ENCODE measurements around the gene ING3. TPM values are rescaled to one million over a fixed set of nuclear protein-coding genes. Genes with fewer than 3 reads are reported as not detected.

Gene ING3
- total and polyA plus RNA-seq, 9 of the 15 experiments (the other 6 are each of a cell fraction or from before 2014, with no cell fraction given), result 22.8 to 233 (median 50.4) TPM

Small RNAs within 50 kb of the gene (small RNA-seq; reads per million reads assigned to genes)
- gene RNA5SP240, result not detected

Other genes starting within 250 kb of the ING3 start
- 0.37 and 0.41 TPM in 2 replicates for gene TSPAN12, start 92.6 kb upstream of the ING3 start, total RNA-seq (2014; rRNA removed)
- 0.29 and 0.32 TPM in 2 replicates for gene TSPAN12, start 92.6 kb upstream of the ING3 start, total RNA-seq (2014; rRNA removed; fragmentation: Illumina TruSeq; extraction: Trizol)
- gene TSPAN12, start 92.6 kb upstream of the ING3 start, total RNA-seq (2015; rRNA removed; fragmentation: Illumina TruSeq; extraction: Trizol), result 0.23 and 0.29 TPM in 2 replicates
- gene TSPAN12, start 92.6 kb upstream of the ING3 start, total RNA-seq (2021), result 0.51 and 1.1 TPM in 2 replicates
- gene TSPAN12, start 92.6 kb upstream of the ING3 start, polyA plus RNA-seq (2011; rRNA removed), result 0.14 and 0.42 TPM in 2 replicates
- 0.25 and 0.64 TPM in 2 replicates for gene TSPAN12, start 92.6 kb upstream of the ING3 start, polyA plus RNA-seq (2014; fragmentation: Illumina TruSeq; extraction: Trizol)
- under 1 TPM in 1 of 2 experiments, not detected in 1; 0.13 TPM for gene TSPAN12, start 92.6 kb upstream of the ING3 start, polyA plus RNA-seq (2014; fragmentation: Nextera tagmentation; extraction: Ambion mirVana)
- 0.53 and 1.7 TPM in 2 replicates for gene TSPAN12, start 92.6 kb upstream of the ING3 start, polyA plus RNA-seq (2014; rRNA removed)
- gene CPED1, start 37.9 kb downstream of the ING3 start, total RNA-seq (2014; rRNA removed), result 228 and 247 TPM in 2 replicates
- gene CPED1, start 37.9 kb downstream of the ING3 start, total RNA-seq (2014; rRNA removed; fragmentation: Illumina TruSeq; extraction: Trizol), result 393 and 413 TPM in 2 replicates
- gene CPED1, start 37.9 kb downstream of the ING3 start, total RNA-seq (2015; rRNA removed; fragmentation: Illumina TruSeq; extraction: Trizol), result 254 and 267 TPM in 2 replicates
- 290 and 301 TPM in 2 replicates for gene CPED1, start 37.9 kb downstream of the ING3 start, total RNA-seq (2021)
- 205 and 316 TPM in 2 replicates for gene CPED1, start 37.9 kb downstream of the ING3 start, polyA plus RNA-seq (2011; rRNA removed)
- gene CPED1, start 37.9 kb downstream of the ING3 start, polyA plus RNA-seq (2014; fragmentation: Illumina TruSeq; extraction: Trizol), result 288 and 329 TPM in 2 replicates
- 100 to 1,000 TPM; 221 to 292 TPM for gene CPED1, start 37.9 kb downstream of the ING3 start, polyA plus RNA-seq (2014; fragmentation: Nextera tagmentation; extraction: Ambion mirVana)
- gene CPED1, start 37.9 kb downstream of the ING3 start, polyA plus RNA-seq (2014; rRNA removed), result 195 and 210 TPM in 2 replicates